ENCODE data around the gene NLRP12. TPM values are rescaled to one million over a fixed set of nuclear protein-coding genes. Genes with fewer than 3 reads are reported as not detected.
"Not testable (repeated sequence)": the region's sequence is repeated elsewhere in the genome, so short reads cannot be mapped to it uniquely, and the experiment has no call there.

Gene NLRP12
- total RNA-seq, 4 donors from 2014 or later, result 0.11 to 0.59 (median 0.27) TPM; not detected in 1

DNA sequence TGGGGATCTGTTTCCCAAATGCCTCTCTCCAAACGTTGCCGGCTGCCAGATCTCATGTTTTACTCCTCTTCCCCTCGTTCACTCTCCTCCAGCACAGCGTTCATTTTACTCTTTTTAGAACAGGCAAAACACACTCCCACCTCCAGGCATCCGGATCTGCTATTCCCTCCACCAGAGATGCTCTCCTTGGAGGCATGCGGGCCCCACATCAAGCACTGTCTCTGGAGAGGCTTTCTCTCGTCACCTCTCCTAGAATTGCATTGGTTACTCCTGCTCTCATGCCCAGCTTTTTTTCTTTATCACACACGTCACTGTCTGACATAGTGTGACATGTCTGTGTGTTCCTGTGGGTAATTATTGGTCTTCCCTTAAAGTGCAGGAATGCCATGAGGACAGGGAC is 23.4 kb upstream of the NLRP12 start:
- DNase-seq, result no peak
- Histone ChIP-seq H3K9me3 (no peaks in the 10 kb centered on the region), H3K36me3 (no peaks in the 10 kb centered on the region), H3K27me3 (no peaks in the 10 kb centered on the region), H3K4me3 (replicated peaks in 1 of 3) (no peak overlapping the region), H3K27ac (no peak overlapping the region), H3K4me1 (no peaks in the 10 kb centered on the region)
- TF ChIP-seq, protein P1, sequence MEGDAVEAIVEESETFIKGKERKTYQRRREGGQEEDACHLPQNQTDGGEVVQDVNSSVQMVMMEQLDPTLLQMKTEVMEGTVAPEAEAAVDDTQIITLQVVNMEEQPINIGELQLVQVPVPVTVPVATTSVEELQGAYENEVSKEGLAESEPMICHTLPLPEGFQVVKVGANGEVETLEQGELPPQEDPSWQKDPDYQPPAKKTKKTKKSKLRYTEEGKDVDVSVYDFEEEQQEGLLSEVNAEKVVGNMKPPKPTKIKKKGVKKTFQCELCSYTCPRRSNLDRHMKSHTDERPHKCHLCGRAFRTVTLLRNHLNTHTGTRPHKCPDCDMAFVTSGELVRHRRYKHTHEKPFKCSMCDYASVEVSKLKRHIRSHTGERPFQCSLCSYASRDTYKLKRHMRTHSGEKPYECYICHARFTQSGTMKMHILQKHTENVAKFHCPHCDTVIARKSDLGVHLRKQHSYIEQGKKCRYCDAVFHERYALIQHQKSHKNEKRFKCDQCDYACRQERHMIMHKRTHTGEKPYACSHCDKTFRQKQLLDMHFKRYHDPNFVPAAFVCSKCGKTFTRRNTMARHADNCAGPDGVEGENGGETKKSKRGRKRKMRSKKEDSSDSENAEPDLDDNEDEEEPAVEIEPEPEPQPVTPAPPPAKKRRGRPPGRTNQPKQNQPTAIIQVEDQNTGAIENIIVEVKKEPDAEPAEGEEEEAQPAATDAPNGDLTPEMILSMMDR (IDR thresholded peaks at IDR 0.05), result no peak
- no peak for TF ChIP-seq POLR2A (IDR thresholded peaks at IDR 0.05)
- 52 to 54% methylated on average over 8 of the region's 8 CpGs for WGBS, 2 donors
- intact Hi-C loops (cut with DNase I), result no loop called here

DNA sequence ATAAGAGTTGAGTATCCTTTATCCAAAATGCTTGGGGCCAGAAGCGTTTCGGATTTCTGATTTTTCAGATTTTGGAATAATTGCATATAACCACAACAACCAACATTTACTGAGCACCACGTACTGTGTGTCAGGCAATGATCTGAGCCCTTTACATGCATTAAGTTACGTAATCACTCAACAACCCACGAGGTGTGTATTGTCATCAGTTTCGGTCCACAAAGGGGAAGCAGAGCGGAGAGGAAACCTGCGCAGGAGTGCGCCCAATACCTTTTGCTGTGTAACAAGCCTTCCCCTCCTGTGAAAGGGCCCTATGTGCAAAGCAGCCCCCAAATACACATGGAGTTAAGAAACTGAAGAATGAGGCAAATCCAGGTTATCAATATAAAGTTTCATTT is 20.7 kb upstream of the NLRP12 start:
- intact Hi-C loops (cut with DNase I), result loop anchor here (5.0 kb wide), 1 partner anchor 177 kb away; no protein-coding TSS in a partner anchor
- Histone ChIP-seq H3K4me3 (replicated peaks in 1 of 3) (no peak overlapping the region), H3K36me3 (no peaks in the 10 kb centered on the region), H3K4me1 (peaks cover 6 to 8% of the 10 kb centered on the region in 2 donors), H3K27me3 (no peaks in the 10 kb centered on the region), H3K9me3 (no peaks in the 10 kb centered on the region), H3K27ac (no peak overlapping the region)
- WGBS, 2 donors, result 83 to 91% methylated on average over 9 of the region's 9 CpGs
- DNase-seq, result no peak
- TF ChIP-seq, protein P1 (IDR thresholded peaks at IDR 0.05), result no peak
- TF ChIP-seq POLR2A (IDR thresholded peaks at IDR 0.05), result no peak

DNA sequence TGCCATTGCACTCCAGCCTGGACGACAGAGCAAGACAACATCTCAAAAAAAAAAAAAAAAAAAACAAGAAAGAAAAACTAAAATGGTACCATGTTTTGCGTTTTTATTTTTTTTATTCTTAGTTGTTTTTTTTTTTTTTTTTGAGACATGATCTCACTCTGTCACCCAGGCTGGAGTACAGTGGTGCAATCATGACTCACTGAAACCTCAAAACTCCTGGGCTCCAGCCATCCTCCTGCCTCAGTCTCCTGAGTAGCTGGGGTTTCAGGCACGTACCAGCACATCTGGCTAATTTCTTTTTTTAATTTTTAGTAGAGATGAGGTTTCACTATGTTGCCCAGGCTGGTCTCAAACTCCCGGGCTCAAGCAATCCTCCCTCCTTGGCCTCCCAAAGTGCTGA is 16.8 kb upstream of the NLRP12 start:
- WGBS, 2 donors, result 82 to 86% methylated on average over 4 of the region's 4 CpGs
- not testable (repeated sequence) for H3K36me3 ChIP-seq; DNase-seq; H3K27ac ChIP-seq; H3K4me1 ChIP-seq; H3K9me3 ChIP-seq; H3K27me3 ChIP-seq; H3K4me3 ChIP-seq (replicated peaks in 1 of 3)
- intact Hi-C loops (cut with DNase I), result loop anchor here (5.0 kb wide), 1 partner anchor 181 kb away; no protein-coding TSS in a partner anchor

DNA sequence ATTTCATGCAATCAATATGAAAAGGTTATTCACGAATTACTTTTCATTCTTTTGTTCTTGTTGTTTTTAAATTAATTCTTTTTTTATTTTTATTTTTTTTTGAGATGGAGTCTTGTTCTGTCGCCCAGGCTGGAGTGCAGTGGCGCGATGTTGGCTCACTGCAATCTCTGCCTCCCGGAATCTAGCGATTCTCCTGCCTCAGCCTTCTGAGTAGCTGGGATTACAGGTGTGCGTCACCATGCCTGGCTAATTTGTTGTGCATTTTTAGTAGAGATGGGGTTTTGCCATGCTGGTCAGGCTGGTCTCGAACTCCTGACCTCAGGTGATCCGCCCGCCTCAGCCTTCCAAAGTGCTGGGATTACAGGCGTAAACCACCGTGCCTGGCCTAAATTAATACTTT is 16.1 kb upstream of the NLRP12 start:
- intact Hi-C loops (cut with DNase I), result loop anchor here (5.0 kb wide), 1 partner anchor 182 kb away; no protein-coding TSS in a partner anchor
- WGBS, 2 donors, result 94 to 96% methylated on average over 12 of the region's 12 CpGs

DNA sequence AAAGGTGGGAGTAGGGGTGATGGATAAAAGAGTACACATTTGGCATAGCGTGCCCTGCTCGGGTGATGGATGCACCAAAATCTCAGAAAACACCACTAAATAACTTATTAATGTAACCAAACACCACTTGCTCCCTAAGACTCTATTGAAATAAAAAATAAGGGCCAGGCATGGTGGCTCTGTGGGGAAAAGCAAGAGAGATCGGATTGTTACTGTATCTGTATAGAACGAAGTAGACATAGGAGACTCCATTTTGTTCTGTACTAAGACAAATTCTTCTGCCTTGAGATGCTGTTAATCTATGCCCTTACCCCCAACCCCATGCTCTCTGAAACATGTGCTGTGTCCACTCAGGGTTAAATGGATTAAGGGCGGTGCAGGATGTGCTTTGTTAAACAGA is 14.3 kb upstream of the NLRP12 start:
- WGBS, 2 donors, result 64 to 69% methylated on average over 5 of the region's 5 CpGs
- H3K27me3 ChIP-seq; H3K4me3 ChIP-seq (replicated peaks in 1 of 3); intact Hi-C loops (cut with DNase I); H3K27ac ChIP-seq; DNase-seq; H3K4me1 ChIP-seq; H3K9me3 ChIP-seq; H3K36me3 ChIP-seq: not testable (repeated sequence)

More for the DNA sequence above, 16.1 kb upstream of the NLRP12 start:
- H3K27ac ChIP-seq; H3K9me3 ChIP-seq; H3K4me1 ChIP-seq; DNase-seq; H3K4me3 ChIP-seq (replicated peaks in 1 of 3); H3K36me3 ChIP-seq; H3K27me3 ChIP-seq: not testable (repeated sequence)

DNA sequence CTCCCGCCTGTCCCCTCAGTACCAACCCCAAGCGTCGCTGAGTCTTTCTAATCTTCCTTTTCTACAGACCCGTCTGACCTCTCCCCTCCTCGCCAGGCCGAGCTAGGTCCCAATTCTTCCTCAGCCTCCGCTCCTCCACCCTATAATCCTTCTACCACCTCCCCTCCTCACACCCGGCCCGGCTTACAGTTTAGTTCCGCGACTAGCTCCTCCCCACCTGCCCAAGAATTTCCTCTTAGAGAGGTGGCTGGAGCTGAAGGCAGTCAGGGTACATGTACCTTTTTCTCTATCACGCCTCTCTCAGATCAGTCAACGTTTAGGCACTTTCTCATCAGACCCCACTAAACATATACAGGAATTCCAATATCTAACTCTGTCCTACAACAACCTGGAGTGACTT is 8.7 kb upstream of the NLRP12 start:
- H3K4me1 ChIP-seq; intact Hi-C loops (cut with DNase I); H3K27ac ChIP-seq; H3K27me3 ChIP-seq; DNase-seq; H3K36me3 ChIP-seq; H3K9me3 ChIP-seq; H3K4me3 ChIP-seq (replicated peaks in 1 of 3): not testable (repeated sequence)
- WGBS, 2 donors, result 20 to 22% methylated on average over 13 of the region's 13 CpGs

DNA sequence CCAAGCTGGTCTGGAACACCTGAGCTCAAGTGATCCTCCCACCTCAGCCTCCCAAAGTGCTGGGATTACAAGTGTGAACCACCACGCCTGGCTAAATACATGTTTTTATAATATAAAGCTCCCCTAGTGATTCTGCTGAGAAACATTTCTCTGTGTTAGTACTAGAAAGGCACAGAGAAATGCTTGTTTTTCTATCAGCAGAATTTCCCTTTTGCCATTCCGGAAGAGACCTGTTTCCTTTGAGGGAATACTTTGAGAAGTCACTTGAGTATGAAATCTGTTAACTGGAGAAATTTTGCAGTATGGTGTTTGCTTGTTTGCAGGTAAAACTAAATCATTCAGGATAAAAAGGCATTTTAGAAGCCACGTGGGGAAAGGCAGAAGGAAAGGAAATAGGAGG is 4.4 kb upstream of the NLRP12 start:
- Histone ChIP-seq H3K9me3 (no peaks in the 10 kb centered on the region), H3K4me3 (replicated peaks in 1 of 3) (no peak overlapping the region), H3K27me3 (no peaks in the 10 kb centered on the region), H3K27ac (no peak overlapping the region), H3K4me1 (no peaks in the 10 kb centered on the region), H3K36me3 (no peaks in the 10 kb centered on the region)
- no peak for DNase-seq
- 52 to 61% methylated on average over 3 of the region's 3 CpGs for WGBS, 2 donors
- no peak for TF ChIP-seq POLR2A (IDR thresholded peaks at IDR 0.05)
- TF ChIP-seq, protein P1 (IDR thresholded peaks at IDR 0.05), result no peak
- intact Hi-C loops (cut with DNase I), result no loop called here
